Brain pericyte (primary cell): Measurements from ENCODE around the gene RNFT2.
"Not testable (repeated sequence)": the region's sequence is repeated elsewhere in the genome, so short reads cannot be mapped to it uniquely, and the experiment has no call there.

Experiments used
- DNase-seq: peaks from one replicate; pipeline ENCODE4 v3.0.0-alpha.2; 2012; ENCODE audit warnings: low read depth, low spot score

The RNFT2 gene

DNA sequence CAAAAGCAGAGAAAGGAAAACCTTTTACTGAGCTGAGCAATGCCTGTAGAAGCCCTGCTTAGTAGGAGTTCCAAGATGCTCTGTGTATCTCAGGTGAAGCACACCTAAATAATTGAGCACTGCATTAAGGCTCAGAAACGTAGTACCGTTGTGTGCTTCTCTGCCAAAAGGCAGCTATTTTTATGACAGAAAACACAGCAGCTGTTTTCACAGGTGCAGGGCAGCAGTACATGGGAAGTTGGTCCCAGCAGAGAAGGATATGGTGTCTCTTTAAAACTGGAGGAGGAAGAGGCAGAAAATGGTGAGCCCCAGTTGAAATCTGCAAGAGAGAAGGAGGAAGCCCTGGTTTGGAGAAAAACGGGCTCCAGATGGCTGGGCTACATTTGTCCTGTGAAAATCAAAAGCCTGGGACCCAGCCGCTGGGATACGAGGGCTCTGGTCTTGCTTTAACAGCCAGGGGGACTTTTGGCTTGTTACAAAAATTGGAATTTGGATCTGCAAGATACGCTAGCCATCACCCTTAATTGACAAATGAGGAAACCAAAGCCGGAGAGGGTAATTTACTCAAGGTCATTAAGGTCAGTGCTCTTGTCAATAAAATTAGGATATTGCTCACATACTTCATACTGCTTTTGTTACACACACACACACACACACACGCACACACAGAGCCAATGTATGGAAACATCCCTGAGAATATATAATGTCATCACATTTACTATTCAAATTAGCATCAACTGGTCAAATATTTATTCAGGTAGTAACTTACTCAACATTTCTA lies 27.6 kb upstream of the RNFT2 start:
- DNase-seq = no peak

DNA sequence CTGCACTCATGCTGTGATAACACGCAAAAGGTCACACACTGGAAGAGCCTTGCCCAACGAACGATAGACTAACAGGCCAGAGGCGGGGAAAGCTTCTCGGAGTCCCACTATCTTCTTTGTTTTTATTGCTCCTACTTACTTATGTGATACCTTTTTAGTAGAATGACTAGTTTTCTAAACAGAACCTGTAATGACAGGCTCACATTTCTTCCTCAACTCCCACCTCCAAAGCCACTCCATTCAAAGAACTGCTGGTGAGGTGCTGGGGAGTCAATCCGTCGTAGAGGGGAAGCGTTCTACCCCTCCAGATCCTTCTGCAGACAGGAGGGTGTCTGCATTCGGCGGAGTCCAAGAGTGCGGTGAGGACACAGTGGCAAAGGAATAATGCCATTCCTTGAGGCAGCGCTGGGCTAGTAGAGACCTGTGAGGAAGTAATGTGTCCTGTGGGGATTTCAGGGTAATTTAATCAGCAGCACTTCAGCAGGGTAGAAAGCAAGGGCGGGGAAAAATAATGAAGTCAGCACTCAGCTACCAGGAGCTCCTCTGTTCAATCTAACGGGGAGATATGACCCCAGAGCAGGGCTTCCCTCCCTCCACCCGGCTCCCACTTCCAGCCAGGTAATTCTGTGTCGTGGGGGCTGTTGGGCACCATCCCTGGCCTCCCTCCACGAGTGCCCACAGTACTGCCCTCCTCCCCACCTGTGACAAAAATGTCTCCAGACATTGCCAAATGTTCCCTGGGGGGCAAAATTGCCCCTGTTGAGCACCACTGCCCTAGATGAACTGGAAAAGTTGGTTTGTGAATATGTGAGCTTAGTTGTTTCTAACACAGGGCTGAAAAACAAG lies 25.4 kb upstream of the RNFT2 start:
- no peak for DNase-seq

DNA sequence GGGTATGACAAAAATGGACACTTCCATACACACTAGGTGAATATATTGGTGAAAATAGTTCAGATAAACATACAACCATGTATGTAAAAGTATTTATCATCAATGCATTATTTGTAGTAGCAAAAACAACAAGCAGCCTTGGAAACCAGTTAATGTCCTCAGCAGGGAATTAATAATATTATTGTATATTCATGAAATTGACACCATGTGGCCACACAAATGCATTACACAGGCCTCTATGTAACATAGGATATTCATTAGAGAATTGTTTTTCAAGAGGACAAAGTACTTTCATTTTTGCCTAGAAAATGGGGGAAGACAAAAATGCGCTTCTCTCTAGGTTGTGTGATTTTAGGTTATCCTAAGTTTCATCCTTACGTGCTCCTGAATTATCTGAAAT lies 24.6 kb upstream of the RNFT2 start:
- no peak for DNase-seq

DNA sequence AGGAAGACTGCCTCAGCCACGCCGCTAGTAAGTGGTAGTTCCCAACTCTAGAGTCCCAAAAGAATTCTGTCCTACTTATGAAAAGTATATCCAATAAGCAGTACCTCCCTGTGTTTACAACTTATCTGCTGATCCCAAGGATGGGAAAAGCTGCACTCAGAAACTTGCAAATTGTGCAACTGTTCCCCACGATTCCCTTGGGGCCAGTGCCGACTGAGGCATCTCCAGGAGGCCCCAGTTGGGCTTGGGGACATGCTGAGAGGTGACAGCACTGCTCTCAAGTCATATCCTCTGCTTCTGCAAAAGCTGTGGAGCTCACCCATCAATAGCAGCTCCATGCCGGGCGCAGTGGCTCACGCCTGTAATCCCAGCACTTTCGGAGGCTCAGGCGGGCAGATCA lies 23.9 kb upstream of the RNFT2 start:
- no peak for DNase-seq

DNA sequence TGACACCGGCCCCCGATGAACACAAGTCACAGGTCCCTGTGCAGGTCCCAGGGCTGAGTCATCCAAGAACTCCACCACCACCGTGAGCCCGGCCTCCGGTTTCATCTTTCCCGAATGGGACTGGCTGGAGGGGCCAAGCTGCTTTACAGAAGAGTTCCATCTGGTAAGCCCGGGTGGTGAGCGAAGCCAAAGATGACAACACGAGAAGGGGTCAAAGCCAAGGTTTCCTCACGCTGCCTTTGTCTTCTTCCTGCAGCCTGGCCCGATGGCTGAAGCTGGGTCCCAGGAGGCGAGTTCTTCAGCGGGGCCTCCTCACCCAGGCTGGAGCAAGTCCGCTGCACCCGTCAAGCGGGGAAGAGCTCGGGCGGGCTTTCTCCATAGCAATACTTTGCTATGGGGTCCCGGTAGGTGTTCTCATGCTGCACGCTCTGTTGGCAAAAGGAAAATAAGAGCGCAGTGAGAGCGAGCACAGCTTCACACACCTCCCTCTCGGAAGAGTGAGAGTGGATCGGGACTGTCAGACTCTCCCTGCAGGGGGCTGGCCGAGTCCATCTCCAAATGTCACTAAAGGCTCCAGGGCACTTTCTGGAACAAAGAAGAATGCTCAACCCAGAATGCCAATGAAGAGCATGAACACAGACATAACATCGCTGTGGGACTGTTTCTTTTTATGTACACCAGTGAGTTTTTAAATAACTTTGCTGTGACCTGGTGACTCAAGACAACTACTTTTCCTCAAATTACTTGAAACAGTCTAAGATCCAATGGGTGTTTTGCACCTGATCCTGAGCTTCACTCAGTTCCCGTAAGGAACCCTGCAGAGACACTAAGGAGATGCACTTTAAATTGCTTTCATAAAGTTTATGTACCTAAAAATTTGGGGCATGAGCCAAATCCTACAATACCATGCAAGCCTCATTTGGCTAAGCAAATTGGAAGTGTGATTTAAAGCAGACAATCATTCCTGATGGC lies 20.4 kb upstream of the RNFT2 start:
- no peak for DNase-seq

DNA sequence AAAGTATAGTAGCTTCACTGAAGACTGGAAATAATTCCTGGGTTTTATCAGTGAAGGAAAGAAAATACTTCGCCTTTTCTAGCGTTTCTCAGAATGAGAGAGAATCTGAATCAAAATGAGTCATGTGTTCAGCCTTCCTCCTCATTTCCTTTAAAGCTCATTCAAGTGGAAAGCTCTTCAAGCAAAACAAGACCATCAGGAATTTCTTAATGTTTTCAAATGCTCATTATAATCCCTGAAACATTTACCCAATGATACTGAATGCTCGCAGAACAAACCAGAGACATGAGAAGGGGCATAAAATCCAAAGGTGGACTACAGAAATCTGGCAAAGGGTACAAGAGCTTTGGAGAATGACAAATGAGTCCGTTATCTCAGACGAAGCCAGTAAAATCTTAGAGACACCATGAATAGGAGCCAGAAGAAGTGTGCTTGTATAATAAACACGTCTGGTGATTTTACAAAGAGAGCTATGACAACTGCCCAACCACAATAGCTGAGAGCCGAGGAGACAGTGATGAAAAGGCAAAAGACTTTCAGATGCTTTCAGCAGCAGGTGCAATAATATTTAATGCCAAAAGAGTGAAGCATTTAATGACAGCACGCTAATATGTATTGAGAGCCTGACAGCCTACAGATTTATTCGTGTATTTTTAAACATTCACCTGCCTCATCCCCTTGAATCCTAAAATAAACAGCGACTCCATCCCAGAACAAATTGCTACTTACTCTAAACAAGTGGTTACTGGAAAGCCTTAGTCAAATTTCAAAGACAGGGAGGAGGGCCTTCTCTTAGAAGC lies 19.3 kb upstream of the RNFT2 start:
- DNase-seq = no peak

DNA sequence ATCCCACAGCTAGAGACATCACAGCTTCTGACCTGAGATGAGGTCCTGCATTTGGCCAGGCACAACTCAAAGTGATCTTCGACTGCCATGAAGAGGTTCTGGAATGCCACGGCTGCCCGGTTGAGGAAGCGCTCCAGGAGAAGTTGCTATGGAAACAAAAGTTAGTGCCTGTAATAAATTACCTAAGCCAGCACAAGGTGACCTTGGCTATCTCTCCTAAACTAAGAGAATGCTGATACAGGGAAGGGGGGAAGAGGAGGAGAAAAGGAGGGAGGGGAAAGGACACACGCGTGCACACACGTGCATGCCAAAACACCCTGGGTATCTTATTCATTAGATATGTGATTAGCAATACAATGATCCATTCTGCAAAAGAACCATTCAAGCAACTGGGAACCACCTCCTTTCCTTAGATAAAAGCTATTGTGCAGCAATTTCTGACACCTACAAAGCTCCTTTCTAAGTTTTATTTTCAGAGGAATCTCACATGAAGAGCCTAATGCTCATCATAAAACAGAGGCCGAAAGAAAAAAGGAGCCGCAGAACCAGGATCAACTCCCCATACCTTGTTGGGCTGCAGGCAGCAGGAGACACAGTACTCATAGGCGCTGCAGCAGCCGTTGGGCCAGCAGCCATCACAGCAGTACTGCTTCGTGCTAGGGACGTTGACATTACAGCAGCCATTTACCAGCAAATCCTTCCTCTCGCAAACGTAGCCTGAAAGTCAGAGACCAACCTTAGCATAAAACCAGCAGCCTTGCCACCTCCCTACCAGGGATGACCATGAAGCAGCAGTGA lies 18.2 kb upstream of the RNFT2 start:
- no peak for DNase-seq

DNA sequence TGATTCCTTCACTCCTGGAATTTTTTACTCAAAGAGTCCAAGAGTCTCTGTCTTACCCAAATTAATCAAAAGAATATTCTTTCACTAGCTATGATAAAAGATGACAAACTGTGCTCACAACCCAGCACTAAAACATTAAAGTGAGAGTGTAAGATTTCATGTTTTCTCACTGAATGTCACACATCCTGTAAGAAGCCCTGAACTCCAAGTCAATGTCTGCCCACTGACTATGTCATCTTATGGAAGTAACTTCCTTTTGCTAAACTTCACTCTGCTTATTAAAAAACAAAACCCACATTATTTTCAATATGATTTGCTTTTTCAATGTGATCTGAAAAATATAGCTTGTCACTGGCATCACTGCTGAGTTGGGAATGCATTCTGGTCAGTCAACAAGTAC lies 15.9 kb upstream of the RNFT2 start:
- DNase-seq = no peak

DNA sequence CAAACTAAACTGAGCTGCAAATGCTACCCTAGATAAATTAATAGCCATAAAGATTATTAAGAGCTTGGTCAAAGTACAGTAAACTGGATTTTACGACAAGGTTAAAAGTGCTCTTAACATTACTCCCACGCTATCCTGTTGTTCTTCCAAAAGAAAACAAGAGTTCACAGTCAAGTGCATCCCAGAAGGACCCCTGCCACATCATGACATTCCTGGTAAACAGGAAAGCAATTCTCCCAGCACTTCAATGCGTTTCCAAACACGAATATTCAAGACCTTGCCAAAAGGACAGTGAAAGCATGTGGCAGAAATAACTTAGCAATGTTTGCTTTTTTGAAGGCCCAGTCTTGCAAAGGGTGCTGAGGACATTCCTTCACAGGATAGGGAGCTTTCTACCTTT lies 11.4 kb upstream of the RNFT2 start:
- DNase-seq = no peak

DNA sequence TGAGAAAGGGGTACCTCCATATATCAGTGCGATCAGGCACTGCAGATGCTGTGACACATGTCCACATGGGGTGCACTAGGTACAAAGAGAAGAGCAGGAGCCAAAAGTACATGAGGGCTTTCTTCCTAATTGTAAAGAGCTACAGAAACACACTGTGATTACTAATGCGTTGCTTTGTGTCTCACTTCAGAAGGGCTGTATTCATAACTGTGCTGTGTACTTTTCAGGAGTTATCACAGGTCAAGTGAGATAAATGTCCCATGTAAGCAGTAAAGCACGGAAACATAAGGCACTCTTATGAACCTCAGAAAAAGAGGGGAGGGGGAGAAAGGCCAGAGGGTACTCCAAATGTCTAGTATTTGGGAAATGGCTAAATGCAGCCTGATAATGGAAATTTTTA lies 10.9 kb upstream of the RNFT2 start:
- no peak for DNase-seq

DNA sequence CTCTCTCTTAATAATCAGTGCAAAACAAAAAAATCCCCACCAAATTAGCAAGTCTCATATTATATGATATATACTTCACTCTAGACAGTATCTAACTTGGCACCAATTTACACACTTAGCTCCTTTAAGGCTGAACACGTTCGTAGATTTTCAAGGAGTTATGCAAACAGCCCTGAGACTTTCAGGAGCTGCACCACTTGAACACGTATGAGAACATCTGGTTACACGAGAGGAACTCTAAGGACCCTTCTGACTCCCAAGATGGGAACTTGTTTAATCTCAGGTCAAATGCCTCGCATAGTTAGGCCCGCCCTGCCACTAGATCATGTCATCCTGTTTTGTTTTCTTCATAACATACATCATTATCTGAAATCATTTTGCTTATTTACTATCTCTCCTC lies 10.2 kb upstream of the RNFT2 start:
- DNase-seq = no peak

DNA sequence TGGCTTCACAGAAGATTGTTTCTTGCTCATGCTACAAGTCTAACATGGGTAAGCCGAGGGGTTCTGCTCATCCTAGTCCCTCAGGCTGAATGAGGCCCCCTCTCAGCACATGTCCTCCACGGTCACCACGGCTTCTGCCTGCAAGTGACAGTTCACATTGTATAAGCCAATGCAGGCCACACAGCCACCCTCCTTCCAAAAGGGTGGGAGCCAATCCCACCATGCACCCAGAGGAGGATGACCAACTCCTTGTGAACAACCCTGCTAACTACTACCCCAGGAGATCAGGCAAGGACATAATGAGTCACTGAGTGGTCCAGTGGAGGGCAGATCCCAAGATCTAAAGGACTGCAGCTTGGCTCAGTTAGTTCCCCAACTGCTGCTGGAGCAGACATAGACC lies 6.3 kb upstream of the RNFT2 start:
- DNase-seq = no peak

DNA sequence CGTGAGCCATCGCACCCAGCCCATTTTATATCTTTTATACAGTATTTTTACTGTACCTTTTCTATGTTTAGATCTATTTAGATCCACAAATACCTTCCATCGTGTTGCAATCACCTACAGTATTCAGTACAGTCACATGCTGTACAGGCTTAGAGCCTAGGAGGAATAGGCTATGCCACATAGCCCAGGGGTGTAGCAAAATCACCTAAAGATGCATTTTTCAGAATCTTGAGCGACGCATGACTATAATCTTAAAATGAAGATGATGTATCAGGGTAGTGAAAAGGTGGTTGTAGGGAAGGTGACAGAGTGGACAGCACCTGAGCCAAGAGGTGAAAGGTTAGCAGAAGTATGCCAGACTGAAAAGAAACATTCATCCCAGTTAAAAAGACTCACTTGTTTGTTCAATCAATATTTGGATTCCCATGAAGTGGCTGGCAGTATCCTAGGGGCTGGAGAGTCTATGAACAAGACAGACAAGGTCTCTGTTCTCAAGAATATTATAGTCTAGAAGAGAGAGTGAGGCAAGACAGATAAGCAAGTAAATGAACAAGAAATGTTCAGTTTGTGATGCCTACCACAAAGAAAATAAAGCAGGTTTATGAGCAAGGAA lies 3.9 kb upstream of the RNFT2 start:
- DNase-seq = no peak

DNA sequence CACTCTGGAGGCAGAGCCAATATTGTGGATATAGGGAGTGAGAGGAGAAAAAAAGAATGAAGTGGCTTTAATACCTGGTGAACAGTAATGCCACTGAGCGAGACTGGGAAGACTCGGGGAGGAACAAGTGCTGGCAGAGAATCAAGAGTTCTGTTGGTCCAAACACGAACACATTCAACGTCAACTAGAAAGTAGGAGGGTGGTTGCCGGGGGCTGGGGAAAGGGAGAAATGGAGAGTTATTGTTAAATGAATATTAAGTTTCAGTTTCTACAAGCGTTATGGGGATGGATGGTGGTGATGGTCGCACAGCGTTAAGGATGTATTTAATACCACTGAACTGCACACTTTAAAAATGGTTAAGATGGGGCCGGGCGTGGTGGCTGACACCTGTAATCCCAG lies 3.0 kb upstream of the RNFT2 start:
- DNase-seq = no peak

DNA sequence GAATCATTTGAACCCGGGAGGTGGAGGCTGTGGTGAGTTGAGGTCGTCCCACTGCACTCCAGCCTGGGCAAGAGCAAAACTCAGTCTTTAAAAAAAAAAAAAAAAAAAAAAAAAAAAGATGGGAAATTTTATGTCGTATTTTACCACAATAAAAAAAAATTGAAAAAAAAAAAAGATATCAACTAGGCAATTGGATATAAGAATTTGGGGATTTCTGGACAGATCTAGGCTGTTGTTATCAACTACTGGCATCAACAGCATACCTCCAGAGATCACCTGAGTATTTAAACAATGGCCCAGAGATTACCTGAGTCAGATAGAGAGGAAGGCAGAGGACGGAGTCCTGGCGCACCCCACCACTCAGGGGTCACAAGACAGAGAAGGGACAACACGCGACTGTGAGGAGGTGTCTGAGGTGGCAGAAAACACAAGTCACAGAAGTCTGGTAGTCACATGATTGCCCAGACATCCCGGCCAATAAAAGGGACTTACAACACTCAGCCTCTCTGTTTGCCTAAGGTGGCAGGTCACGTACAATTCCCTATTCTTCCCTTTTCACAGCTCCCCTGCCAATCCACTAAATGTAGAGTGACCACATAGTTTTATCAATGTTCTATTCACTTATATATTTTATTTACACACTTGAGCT lies 2.0 kb upstream of the RNFT2 start:
- DNase-seq = no peak

DNA sequence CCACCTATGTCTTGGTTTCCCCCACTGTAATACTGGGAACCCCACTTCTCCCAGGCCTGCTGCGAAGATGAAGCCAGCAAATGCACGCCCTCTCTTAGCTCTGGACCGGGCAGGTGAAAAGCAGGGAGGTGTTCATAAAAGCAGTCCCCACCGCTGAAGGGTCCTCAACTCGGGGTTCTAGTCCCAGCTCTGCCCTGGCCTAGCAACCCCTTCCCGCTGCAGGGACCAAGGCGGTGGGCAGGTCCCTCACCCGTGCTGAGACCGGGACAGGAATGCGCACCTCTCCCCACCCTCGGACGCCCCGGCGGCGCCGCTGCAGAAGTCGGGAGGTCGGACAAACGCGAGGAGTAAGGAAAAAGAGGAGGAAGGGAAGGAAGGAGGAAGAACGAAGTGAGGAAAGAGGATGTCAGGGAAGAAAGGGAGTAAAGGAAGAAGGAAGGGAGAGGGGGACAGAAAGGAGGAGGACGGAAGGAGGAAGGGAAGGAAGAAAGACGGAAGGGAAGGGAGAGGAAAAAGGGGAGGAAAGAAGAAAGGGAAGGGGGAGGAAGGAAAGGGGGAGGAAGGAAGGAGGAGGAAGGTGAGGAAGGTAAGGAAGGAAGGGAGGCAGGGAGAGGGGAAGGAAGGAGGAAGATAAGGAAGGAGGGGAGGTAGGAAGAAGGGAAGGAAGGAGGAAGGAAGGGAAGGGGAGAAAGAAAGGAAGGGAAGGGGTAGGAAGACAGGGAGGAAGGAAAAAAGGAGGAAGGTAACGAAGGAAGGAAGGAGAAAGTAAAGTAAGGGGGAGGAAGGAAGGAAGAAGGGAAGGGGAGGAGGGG lies 947 bp upstream of the RNFT2 start:
- no peak for DNase-seq

DNA sequence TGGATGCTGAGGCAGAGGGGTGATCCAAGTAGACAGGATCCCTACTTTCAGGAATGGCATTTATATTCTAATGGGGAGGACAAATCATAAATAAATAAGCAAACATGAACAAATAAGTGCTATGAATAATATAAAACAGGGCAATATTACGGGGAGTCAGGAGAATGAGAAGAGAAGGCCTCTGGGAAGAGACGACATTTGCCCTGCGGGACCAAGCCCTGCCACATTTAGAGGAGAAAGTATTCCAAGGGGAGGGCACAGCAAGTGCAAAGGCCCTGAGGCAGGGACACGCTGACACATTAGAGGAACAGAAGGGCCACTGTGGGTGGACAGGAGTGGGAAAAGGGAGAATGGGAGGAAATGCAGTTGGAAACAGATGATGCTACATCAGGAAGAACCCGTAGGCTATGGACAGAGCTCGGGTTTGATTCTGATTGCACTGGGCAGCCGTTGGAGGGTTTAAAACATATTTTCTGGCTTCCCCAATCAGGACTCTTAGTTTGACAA lies 1.3 kb downstream of the RNFT2 start:
- DNase-seq = no peak

DNA sequence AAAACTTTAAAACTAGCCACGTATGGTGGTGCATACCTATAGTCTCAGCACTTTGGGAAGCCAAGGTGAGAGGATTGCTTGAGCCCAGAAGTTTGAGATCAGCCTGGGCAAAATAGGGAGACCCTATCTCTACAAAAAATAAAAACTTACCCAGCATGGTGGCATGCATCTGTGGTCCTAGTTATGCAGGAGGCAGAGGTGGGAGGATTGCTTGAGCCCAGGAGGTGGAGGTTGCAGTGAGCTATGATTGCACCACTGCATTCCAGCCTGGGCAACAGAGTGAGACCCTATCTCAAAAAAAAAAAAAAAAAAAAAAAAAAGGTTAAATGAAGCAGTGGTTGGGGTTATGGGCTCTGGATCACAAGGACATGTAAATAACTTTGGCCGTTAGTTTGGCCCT lies 4.7 kb downstream of the RNFT2 start:
- not testable (repeated sequence) for DNase-seq
